Upper lobe of right lung (tissue), 1 donor: Measurements from ENCODE around the gene WFDC1. TPM values are rescaled to one million over a fixed set of nuclear protein-coding genes. Genes with fewer than 3 reads are reported as not detected.

Experiments used
- ATAC-seq: fragments of 200-7000 bp; cut with Tn5 transposase; one replicate; pipeline ENCODE4 v1.9.1; 2020; ENCODE audit warnings: mild to moderate bottlenecking, moderate library complexity
- DNase-seq: peaks from one replicate; pipeline ENCODE4 v3.0.0-alpha.2; 2020
- H3K27ac ChIP-seq: fragments of 200-600 bp; one replicate; pipeline ENCODE4 v1.8.0; 2022
- H3K27me3 ChIP-seq: fragments of 200-600 bp; one replicate; pipeline ENCODE4 v1.8.0; 2022; ENCODE audit warnings: mild to moderate bottlenecking
- H3K36me3 ChIP-seq: fragments of 200-600 bp; one replicate; pipeline ENCODE4 v1.8.0; 2022
- H3K4me1 ChIP-seq: fragments of 200-600 bp; one replicate; pipeline ENCODE4 v1.8.0; 2022
- H3K4me3 ChIP-seq: fragments of 200-600 bp; one replicate; pipeline ENCODE4 v1.8.0; 2022; ENCODE audit warnings: mild to moderate bottlenecking
- H3K9me3 ChIP-seq: fragments of 200-600 bp; one replicate; pipeline ENCODE4 v1.8.0; 2022
- intact Hi-C: fragments of 100-400 bp; cut with DNase I; formaldehyde crosslinking; loops from one replicate; pipeline ENCODE4 v1.11.0; 2022
- total RNA-seq: library from RNA; stranded (reverse); fragmentation: NEBNext Ultra II Directional; extraction: Animal tissue kit (Norgen Biotek cat#: 25700); gene quantifications from one replicate; pipeline ENCODE4 v1.2.1, GENCODE V29; 2021
- TF ChIP-seq, protein P1 (sequence below): fragments of 200-600 bp; IDR thresholded peaks from one replicate; pipeline ENCODE4 v1.8.0; 2022; ENCODE audit warnings: antibody characterized with exemption
- donor health status: DM: no; HTN: yes; CAD: no; lungs with severe emphysema.

WFDC1 gene
- total RNA-seq, 1 donor from 2014 or later, result 26.0 TPM

DNA sequence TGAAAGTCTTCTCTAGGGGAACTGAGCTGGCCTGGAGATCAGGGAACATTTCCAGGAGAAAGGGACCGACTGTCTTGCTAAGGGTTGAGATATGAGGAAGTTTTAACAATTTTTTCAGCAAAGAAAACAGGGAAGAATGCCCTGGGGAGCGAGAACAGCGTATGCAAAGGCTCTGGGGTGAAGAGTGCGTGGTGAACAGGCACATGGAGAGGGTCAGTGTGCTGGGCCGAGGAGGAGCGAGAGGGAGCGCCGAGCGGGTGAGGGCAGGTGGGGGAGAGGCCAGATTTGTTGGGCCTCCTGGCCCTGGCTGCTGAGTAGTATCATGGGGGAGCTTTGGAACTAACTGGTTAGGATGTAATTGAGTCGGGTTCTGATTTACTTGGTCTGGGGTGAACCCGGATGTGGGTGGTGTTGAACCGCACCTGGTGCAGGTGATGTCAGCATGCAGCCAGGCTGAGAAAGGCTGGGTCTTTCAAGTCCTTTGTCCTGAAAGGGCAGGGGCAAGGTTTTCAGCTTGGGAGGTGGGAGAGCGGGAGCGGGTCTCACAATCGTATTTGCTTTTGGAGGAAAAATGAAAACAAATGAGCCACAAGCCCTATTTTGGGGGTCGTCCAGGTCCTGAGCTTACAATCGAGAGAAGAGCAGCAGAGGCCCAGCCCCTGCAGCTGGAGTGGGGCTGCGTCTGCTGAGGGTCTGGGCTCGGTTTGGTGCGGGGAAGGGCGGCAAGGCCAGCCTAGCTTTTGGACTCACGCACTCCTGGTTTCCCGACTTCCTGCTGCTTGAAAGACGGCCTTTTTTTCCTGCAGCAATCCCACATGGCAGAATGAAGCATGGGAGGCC lies 11.1 kb upstream of the WFDC1 start:
- intact Hi-C loops, result no loop called here
- no peak for DNase-seq
- no peaks in the 10 kb centered on the region for H3K9me3 ChIP-seq
- H3K4me1 ChIP-seq, result peaks cover 33% of the 10 kb centered on the region
- ATAC-seq, result no peak
- H3K36me3 ChIP-seq, result no peaks in the 10 kb centered on the region
- no peak overlapping the region for H3K4me3 ChIP-seq
- H3K27ac ChIP-seq, result peak overlapping the region; percentile 65
- no peaks in the 10 kb centered on the region for H3K27me3 ChIP-seq
- TF ChIP-seq, protein P1, sequence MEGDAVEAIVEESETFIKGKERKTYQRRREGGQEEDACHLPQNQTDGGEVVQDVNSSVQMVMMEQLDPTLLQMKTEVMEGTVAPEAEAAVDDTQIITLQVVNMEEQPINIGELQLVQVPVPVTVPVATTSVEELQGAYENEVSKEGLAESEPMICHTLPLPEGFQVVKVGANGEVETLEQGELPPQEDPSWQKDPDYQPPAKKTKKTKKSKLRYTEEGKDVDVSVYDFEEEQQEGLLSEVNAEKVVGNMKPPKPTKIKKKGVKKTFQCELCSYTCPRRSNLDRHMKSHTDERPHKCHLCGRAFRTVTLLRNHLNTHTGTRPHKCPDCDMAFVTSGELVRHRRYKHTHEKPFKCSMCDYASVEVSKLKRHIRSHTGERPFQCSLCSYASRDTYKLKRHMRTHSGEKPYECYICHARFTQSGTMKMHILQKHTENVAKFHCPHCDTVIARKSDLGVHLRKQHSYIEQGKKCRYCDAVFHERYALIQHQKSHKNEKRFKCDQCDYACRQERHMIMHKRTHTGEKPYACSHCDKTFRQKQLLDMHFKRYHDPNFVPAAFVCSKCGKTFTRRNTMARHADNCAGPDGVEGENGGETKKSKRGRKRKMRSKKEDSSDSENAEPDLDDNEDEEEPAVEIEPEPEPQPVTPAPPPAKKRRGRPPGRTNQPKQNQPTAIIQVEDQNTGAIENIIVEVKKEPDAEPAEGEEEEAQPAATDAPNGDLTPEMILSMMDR, result no peak

DNA sequence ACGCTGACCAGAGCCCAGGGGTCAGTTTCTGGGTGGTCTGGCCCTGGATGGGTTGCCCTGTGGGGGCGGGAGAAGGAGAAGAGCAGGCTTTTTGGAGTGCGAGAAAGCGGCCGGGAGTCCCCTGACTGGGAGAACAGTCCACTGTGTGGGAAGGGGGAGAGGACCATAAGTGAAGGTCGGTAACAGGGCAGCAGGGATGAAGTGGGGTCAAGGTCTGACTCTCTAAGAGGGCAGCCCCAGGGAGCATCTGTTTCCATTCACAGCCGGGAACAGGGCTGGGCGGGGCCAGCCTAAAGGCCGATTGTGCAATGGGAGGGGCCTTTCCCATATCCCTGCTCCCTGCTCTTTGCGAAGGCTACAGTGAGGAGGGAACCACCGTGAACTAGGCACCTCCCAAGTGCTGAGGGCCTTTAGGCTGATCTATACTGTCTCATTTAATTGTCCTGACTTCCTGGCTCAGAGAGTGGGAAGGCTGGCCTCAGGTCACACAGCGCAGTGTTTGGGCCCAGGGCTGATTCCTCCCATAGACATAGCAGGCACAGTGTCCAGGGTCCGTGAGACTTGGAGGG lies 10.4 kb upstream of the WFDC1 start:
- Histone ChIP-seq H3K4me3 (no peak overlapping the region), H3K36me3 (no peaks in the 10 kb centered on the region), H3K4me1 (peaks cover 33% of the 10 kb centered on the region), H3K27ac (peak overlapping the region; percentile 65), H3K27me3 (no peaks in the 10 kb centered on the region), H3K9me3 (no peaks in the 10 kb centered on the region)
- intact Hi-C loops, result no loop called here
- ATAC-seq, result peak; percentile 73
- TF ChIP-seq, protein P1, result no peak
- peak; percentile 73 for DNase-seq

DNA sequence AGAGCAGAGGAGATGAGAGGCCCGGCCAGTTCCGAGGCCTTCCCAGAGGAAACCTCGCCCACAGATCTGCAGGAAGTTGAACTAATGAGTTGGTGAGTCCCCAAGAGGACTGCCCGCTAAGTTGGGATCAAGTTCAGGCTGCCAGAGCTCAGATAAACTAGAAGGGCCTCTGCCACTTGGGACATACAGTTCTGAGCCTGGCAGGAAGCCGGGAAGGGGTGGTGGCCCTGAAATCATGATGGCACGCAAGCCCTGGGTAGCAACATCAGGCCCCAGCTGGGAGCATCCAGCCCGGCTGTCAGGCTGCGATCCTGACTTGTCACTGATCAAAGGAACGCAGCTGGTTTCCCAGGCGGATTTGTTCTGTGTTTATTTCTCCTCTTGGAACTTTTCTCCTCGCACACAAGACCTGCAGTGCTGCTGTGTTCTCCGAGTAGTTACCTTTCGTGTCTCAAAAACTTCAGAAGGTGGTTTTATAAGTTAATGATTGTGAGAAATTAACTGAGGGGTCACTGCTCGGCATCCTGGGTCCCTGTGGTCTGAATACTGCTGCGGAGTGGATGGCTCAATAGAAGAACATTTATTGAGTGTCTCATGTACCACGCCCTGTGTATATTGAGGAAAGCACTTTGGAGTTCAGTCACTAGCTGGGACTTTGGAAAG lies 8.0 kb upstream of the WFDC1 start:
- TF ChIP-seq, protein P1, result no peak
- H3K4me3 ChIP-seq, result no peak overlapping the region
- intact Hi-C loops, result no loop called here
- DNase-seq (peak; percentile 81), ATAC-seq (peak; percentile 73)
- peaks cover 33% of the 10 kb centered on the region for H3K4me1 ChIP-seq
- no peaks in the 10 kb centered on the region for H3K27me3 ChIP-seq
- H3K36me3 ChIP-seq, result no peaks in the 10 kb centered on the region
- peak overlapping the region; percentile 79 for H3K27ac ChIP-seq
- H3K9me3 ChIP-seq, result no peaks in the 10 kb centered on the region

DNA sequence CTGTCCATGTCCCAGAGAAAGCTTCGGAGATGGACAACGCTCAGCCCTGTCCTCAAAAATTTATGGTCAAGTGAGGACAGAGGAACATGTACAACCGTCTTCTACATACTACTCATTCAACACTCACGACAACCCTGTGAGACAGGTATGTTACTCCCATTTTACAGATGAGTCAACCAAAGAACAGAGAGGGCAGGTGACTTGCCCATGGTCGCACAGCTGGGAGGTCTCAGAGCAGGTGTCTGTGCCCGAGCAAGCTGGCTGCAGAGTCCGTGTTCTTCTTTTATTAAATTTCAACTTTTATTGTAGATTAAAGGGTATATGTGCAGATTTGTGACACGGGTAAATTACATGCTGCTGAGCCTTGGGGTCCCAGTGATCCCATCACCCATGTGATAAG lies 5.8 kb upstream of the WFDC1 start:
- Histone ChIP-seq H3K4me1 (peaks cover 27% of the 10 kb centered on the region), H3K36me3 (no peaks in the 10 kb centered on the region), H3K27ac (no peak overlapping the region), H3K27me3 (no peaks in the 10 kb centered on the region), H3K4me3 (no peak overlapping the region), H3K9me3 (no peaks in the 10 kb centered on the region)
- intact Hi-C loops, result no loop called here
- TF ChIP-seq, protein P1, result no peak
- ATAC-seq (no peak), DNase-seq (no peak)

DNA sequence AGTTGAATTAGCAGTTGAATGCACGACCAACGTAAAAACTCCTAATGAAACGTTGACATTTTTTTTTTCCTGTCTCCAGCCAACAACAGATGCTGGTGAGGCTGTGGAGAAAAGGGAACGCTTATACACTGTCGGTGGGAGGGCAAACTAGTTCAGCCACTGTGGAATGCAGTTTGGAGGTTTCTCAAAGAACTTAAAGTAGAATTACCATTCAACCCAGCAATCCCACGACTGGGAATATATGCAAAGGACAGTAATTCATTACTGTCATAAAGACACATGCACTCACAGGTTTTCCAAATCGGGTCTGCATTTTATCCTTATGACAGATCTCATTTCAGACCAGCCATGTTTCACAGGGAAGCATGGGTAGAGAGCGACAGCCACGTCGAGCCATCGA lies 3.5 kb upstream of the WFDC1 start:
- H3K4me1 ChIP-seq, result peaks cover 29% of the 10 kb centered on the region
- intact Hi-C loops, result no loop called here
- DNase-seq (no peak), ATAC-seq (no peak)
- TF ChIP-seq, protein P1, result no peak
- H3K27ac ChIP-seq, result no peak overlapping the region
- H3K4me3 ChIP-seq, result no peak overlapping the region
- H3K27me3 ChIP-seq, result no peaks in the 10 kb centered on the region
- no peaks in the 10 kb centered on the region for H3K36me3 ChIP-seq
- no peaks in the 10 kb centered on the region for H3K9me3 ChIP-seq
